NOMO-1 treated with dmso at 0.1 percent for 144 hours (cell line): ENCODE data around the gene MAP2.

Source experiments
- DNase-seq: peaks from one replicate; lab custom pipeline; 2025; ENCODE audit not compliant: unreplicated experiment; lab: John Stamatoyannopoulos, UW

Gene MAP2

DNA sequence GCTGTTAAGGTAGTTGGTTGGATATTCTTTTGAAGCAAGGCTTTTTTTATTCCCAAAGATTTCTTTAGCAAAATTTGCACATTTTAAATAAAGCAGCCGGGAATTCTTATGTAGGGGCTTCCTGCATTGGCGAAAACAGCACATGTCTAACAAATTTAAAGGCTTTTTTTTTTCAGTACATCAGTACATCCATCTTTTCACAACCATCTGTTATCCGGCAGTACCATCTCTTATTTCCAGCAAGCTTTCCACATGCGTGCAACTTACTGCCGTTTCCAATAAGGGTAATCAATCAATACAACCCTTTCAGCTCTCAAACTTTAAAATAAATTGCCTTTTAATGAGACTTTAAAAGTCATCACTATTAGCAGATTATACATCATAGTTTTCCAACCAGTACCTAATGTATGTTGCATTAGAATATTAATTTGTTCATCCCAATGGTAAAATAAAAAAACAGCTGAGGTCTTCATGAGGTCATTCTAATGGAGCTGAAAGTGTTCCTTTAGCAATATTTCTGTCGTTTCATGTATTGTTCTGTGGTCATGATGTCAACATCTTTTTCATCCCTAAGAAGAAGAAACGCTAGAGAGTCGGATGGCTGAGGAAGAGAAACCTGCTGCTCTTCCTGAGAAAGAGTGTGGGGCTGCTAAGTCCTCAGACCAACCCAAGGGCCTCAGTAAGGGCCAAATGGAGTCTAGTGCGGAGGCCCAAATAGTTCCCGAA is 266.3 kb downstream of the MAP2 start:
- no peak for DNase-seq

DNA sequence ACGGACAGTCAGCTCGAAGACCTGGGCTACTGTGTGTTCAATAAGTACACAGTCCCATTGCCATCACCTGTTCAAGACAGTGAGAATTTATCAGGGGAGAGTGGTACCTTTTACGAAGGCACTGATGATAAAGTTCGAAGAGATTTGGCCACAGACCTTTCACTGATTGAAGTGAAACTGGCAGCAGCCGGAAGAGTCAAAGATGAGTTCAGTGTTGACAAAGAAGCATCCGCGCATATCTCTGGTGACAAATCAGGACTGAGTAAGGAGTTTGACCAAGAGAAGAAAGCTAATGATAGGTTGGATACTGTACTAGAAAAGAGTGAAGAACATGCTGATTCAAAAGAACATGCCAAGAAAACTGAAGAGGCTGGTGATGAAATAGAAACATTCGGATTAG is 270.9 kb downstream of the MAP2 start:
- DNase-seq: no peak

DNA sequence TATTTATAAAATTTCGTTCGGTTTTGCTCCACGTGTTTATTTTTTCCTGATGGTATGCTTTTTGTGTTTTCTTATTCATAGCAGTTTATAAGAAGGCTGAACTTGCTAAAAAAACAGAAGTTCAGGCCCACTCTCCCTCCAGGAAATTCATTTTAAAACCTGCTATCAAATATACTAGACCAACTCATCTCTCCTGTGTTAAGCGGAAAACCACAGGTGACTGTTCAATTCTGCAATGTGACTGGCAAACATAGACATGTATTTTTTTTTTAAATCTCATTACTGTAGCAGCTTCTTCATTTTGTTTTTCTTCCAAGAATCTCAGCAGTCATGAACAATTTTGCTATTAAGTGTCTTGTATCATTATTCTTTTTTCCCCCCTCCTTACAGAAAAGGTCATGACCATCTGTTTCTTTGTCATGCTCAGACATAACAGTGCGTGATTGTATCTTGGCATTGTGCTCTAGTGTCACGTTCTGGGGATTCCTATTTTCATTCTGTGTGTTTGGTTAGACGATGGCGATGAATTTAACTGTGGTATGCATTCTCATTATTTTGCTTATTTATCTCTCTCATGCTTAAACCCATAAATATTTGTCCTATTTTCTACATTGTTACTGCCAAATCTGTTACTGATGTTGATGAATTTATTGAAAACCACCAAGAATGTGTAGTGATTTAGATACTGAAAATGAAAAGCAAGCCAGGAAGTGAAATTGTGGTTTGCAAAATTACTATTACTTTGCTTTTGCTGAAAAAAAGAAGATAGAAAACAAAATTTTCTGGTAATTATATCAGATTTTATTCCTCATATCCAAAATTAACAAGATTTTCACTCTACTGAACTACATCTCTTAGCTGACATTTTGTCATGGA is 273.2 kb downstream of the MAP2 start:
- DNase-seq: no peak

DNA sequence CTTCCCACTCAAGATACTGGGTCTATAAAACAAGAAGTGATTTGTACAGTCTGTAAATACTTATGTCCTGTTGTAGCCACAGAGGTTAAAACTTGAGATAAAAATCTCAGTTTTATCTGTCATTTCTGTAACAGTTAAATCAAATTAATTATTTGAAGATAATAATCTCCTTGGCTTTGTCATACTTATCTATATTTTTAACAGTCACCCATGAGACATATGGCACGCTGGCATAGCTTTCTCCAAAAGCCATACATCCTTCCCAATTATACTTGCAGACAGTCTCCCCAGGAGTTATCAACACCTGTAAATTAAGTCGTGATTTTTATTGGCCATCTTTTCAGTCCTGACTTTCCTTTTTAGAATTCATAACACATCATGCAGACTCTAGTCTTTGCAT is 278.9 kb downstream of the MAP2 start:
- DNase-seq: no peak

DNA sequence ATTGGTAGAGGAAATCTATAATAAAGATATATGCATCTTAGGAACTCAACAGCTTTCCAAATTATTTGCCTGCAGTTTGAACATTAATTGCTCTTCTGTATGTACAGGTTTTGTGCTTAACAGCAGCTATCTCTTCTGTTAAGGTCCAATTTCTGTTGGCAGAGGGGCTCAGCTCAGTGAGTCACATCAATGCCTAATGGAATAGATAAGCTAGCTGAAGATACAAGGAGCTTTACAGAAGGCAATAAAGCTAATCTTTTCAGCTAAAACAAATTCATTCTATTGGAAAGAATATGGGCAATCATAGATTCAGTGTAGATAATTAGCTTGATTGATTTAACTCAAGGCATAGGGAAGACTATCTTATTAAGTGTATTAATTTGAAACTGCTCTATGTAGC is 289.4 kb downstream of the MAP2 start:
- DNase-seq: no peak

DNA sequence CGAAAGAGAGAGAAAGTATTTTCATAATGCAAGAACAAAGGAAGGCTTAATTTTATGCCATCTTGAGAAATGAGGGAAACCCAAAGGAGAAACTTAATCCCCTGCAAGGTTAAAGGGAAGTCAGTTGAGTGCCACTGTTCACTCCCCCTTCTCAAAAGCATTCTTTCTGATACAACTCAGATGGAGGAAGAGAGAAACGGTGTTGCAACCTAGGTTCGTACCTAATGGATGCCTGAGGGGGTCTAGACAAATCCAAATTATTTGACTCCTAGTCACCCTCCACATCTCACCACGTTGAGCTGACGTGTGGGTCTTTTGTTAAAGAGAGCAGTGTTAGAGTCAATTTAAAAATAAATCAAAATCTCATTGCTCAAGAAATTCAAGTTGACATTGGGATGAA is 295.2 kb downstream of the MAP2 start:
- no peak for DNase-seq

DNA sequence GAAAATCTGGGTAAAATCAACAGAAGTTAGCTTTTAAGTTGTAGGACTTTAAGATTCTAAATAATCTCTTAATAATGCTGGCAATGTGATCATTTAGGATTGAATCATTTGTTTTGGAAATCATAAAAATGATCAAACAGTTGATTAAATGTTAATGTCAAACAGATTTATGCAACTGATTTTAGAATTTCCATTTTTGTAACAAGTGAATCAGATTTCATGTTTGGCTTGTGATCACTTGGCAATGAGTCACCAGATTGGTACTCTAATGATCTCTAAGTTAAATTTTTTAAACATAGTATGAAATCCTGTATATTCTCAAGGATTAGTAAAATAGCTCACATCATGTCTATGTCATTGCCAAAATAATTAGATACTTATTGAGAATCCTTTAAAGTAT is 297.6 kb downstream of the MAP2 start:
- DNase-seq: no peak

DNA sequence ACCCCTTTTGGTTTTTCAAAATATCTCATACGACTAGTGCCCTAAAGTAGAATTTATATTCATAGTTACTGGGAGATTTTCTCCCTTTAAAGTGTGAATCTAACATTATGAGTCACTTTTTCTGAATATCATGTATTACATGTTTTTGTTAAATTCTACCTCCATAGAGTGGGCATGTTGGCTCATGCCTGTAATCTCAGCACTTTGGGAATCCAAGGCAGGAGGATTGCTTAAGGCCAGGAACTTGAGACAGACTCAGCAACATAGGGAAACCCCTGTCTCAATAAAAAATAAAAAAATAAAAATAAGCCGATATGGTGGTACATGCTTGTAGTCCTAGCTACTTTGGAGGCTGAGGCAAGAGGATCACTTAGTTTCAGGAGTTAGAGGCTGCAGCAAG is 302.5 kb downstream of the MAP2 start:
- DNase-seq: no peak

DNA sequence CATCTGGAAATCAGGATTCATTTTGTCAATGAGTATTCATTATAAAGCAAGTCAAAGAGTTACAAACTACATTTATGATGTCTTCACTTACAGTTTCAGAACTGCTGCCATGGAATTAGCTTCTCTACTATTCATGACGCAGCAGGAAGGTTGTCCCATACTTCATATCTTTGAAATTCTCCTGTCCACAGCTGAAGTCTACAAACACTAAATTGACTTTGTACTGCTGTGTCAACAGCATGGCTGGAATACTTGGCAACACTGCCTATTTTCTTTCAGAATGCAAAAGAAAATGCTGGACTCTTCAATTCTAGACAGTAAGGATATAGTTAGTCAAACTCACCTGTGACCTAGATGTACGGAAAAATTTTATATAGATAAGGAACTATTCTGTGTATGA is 303.2 kb downstream of the MAP2 start:
- DNase-seq: no peak

DNA sequence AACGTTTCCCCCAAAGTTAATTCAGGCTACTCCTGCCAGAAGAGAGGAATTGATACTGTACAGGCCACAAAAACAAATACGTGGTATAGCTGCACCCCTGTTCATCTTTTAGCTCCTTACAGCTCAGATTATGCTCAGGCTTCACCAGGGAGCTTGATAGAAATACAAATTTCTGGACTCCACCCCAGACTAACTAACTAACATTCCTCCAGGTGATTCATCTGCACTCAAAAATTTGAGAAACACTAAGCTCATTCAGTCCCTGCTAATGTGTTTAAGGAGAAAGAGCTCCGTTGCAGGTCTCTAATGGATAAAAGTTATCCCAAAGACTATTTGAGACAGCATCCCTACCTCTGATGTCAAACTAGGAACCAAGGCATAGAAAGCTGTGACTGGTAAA is 311.0 kb downstream of the MAP2 start:
- no peak for DNase-seq

DNA sequence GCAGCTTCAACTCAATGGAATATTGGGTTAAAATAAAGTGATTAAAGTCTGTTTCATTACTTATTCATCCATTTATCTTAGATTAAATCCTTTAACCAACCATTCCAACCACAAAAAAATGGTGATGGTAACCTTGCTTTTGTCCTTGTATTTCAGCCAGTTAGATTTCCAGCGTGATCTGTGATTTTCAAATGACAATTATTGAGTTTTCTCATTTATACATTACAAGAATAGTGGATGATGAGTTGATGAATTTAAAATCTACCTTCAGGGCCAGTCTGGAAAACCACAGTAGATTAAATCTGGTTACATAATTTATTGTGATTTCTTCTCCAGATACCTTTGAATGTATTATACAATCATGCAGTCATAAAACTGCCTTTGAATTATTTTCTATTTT is 318.1 kb downstream of the MAP2 start:
- DNase-seq: no peak

DNA sequence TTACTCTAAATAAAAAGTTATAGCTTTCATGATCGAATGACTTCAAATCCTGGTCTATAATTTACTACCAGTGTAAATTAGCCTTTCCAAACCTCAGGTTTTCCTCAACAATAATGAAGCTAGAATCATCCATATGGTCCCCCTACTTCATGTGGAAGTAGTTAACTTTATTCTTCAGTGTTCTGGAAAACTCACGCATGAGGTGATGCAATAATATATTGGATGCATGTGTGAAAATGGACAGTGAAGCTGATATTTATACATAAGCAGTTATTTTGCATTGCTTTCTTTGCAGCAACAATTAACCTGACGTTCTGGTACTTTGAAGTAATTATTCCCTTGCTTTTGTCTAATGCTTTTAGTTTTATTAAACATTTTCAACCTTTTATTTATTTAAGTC is 329.2 kb downstream of the MAP2 start:
- no peak for DNase-seq

DNA sequence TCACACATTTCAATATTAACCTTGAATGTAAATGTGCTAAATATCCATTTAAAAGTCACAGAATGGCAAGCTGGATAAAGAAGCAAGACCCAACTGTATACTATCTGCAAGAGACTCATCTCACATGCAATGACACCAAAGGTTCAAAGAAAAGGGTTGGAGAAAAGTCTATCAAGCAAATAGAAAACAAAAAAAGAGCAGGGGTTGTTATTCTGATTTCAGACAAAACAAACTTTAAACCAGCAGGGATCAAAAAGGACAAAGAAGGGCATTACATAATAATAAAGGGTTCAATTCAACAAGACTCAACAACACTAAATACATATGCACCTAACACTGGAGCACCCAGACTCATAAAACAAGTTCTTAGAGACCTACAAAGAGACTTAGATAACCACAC is 333.3 kb downstream of the MAP2 start:
- no peak for DNase-seq

DNA sequence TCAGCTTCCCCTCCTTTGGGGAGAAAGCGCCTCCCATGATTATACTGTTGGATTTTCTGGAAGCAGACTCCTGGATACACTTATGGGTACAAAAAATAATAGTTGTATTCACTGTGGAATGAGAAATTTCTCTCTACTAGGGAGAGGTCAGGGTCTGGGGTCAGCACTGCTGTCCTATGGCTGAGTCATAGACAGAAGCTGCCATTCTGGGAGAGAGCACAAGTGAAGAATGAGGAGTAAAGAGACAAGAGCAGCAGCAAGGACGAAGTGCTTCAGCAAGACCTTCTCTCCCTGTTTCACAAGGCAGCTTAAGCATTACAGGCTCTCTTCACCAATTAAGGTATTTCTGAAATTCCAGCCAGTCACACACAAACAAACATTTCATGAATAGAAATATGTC is 337.7 kb downstream of the MAP2 start:
- no peak for DNase-seq

DNA sequence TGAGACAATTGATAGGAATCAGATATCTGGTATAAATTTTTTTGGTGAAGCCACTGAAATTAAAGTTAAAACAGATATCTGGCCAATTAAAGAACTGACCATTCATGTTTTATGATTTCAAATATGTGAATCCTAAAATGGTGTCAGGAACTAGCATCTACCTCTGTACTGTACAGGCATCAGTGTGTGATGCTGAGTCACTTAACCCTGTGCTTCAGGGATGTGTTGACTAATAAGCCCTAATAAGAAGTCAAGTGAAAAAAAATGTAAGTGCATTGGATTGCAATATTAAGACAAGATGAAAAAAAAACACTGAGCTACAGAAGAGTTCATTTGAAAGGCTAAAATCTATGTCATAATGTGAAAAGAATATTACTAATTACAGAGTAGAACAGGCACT is 338.7 kb downstream of the MAP2 start:
- DNase-seq: no peak

DNA sequence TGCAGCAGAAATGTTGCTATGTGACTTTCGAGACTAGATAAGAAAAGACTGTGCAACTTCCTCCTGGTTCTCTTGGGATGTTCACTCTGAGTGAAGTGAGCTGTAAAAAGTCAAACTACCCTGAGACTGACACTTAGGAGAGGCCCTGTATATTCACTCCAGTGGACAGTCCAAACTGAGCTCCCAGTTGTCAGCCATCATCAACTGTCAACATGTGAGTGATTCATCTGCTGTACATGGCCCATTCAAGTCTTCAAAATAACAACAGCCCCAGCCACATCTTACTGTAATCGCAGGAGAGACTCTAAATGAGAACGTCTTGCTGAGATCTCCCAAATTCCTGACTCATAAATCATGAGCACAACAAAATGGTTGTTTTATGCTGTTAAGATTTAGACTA is 339.3 kb downstream of the MAP2 start:
- DNase-seq: no peak

DNA sequence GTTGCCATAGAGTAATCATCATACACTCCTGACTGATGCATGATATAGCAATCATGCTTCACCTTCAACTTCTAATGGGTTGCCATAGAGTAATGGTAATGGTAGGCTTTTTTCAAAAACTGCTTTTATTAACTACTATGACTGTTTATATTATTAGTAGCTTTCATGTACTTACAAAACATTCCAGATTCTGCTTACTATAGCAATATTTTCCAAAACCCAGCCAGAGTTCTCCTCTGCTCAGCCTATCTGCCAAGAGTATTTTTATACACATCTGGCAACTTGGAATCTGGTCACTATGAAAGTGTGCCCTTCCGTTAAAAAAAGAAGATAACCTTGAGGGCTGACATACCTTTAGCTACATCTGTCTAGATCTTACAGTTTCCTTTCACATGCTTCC is 342.8 kb downstream of the MAP2 start:
- DNase-seq: no peak

DNA sequence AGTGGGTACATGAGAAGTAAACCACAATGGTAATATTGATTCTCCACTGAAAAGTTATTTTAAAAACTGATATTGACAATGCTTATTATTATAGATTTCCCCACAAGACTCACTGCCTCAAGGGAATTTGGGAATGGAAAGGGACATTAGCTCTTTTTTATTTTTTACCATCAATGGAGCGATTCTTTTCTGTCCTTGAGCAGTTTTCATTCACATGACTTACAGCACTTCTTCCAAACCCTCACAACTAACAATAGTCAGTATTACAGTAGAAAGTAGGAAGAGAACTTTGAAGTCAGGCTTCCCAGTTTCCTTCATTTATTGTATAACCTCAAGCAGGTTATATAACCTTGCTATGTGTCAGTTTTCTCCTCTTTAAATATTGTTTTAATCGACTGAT is 343.5 kb downstream of the MAP2 start:
- no peak for DNase-seq

DNA sequence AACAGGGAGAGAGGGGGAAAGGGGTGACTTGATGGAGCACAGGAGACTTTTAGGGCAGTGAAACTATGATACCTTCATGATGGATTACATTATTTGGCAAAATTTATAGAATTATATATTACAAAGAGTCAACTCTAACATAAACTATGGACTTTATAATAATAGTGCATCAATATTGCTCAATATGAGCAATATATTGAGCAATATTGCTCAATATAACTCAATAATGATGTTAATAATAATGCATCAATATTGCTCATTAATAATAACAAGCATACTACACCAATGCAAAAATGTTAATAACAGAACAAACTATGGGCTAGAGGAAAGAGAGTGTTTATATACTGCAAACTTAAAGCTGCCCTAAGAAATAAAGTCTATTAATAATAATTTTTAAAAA is 344.7 kb downstream of the MAP2 start:
- no peak for DNase-seq

DNA sequence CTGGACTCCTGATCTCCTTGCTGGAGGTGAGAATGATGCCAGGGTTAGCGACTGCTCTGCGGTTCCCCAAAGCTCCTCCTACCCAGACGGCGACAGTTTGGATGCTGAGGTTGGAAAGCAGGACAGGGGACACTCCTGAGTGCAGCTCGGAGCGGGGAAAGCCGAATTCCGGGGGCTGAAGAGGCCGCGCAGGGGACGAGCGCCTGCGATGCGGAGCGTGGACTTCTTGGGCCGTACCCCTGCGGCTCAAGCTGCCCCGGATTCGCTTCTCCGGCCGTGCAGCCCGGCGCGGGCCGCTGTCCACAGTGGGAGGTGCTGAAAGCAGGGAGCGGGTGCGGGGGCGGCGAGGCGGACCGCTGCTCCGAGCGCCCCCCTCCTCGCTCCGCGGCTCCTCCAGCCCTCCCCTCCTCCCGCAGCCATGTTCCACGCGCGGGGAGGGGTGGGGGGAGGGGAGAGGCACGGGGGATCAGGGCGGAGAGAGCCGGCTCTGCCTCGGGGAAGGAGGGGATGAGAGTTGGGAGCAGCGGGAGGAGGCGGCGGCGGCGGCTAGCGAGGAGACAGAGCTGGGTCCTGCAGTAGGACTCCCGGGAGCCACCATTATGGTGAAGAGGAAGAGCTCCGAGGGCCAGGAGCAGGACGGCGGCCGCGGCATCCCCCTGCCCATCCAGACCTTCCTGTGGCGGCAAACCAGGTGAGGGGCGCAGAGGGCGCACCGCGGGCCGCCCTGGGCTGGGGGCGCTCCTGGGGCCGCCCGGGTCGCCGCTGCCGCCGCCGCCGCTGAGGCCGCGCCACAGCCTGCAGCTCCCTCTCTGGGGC is 347.8 kb downstream of the MAP2 start, which contains the start of gene UNC80:
Gene UNC80 (plus strand): TSS at position 359 of the 816 bp plus-strand sequence. CDS start 241 bp downstream, at position 600.
- no peak for DNase-seq

DNA sequence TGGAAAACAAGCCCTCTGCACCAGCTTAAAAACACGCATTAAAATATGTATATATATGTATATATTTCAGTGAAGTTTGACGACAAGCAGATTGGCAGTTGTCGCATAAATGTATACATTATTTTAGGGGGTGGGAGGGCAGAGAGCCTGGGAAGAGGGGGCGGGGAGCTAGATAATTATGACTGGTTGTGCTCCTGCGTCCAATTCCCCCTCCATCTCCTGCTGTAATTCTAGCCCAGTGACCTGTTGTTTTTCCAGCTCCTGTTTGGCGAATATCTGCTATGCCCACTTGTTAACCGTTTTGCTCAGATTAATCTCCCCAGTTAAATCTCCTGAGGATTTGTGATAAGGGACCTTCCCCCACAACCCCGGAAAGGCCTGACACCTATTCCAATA is 348.4 kb downstream of the MAP2 start:
- no peak for DNase-seq

DNA sequence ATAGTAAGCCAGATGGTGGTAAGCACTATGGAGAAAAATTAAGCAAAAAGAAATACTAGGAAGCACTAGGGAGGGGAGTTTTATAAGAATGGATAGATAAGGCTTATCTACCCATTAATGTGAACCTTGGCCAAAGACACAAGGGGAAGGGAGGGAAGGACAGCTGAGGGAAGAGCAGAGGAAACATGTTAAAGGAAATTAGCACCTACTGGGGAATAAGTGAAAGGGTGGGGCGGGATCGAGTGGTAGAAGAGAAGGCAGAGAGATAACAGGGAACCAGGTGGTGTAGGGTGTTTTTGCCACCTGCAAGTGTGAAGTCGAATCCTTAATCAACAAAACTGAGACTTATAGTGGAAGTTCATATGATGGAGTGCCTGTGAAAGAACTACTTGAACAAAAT is 349.5 kb downstream of the MAP2 start:
- no peak for DNase-seq
